ENCODE data around the gene NGEF.
"Not testable (repeated sequence)": the region's sequence is repeated elsewhere in the genome, so short reads cannot be mapped to it uniquely, and the experiment has no call there.

The NGEF gene

DNA sequence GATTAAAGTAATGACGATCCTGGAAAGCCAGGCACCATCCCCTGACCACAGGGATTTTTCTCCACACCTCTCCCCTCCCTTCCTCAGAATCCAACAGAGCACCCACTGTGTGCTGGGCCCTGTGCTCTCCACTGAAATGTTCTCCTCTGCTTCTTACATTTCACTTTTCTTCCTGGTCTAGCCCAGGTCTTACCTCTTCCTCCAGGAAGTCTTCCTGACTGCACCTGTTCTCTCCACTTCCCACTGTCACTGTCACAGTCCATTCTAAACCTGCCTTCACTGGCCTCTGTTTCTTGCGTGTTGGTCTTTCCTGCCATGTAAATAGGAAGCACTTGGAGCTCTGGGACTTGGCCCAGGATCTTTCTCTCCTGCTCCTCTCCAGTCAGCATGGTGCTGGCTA is 7.4 kb upstream of the NGEF start:
- no peak for DNase-seq

- not testable (repeated sequence) for DNase-seq
Observed at GRCh38 chr2:233019610-233020009, 6.6 kb upstream of the NGEF start.

DNA sequence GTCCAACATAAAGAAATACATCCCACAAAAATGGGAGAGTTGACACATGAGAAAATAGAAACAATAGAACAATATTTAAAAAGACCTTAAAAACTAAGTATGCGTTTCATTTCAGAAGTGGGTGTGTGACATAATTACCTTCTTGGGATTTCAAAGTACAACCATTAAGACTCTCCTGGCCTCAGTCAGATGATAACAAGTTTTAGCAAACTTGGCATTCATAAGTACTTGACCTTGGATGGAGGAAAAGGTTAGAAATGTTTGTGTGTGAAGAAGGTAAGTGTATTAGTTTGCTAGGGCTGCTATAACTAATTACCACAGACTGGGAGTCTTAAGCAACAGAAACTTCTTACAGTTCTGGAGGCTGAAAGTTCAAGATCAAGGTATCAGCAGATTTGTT is 4.9 kb upstream of the NGEF start:
- DNase-seq: no peak

- no peak for DNase-seq
Observed at GRCh38 chr2:233015019-233015645, 2.1 kb upstream of the NGEF start.

DNA sequence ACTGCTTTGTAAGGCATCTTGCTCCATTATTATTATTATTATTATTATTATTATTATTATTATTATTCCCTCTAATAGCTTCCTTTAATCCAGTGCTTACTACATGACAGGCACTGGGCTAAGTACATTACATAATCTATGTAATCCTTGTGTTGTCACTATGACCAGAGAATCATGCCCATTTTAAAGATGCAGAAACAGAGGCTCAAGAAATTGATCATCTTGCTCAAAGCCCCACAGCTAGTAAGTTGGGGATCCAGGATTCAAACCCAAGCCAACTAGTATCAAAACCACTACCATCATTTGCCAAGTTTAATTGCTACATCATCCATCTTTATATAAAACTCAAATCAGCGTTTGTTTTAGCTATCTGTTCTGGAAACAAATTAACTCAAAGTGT is 594 bp upstream of the NGEF start:
- no peak for DNase-seq

GRCh38 chr2:233012301-233012971 is 620 bp downstream of the NGEF start:
- no peak for DNase-seq

DNA sequence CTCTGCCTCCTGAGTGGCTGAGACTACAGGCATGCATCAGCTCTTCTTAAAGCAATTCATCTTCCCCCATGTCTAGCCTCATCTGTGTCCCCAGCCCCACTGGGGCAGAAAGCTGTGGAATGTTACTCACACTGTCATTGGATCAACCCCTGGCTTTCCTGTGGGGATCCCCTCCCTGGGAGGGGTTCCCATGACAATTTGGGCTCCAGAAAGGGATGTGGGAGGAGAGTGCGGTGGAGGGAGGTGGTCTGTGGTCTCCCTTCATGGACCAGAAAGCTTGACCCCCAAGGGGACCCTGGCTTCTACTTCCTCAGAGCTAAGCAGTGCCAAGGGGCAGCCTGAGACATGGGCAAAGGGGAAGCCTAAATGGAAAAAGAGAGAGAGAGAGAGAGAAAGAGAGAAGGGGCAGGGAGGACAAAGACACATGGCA is 1.3 kb downstream of the NGEF start:
- no peak for DNase-seq

DNA sequence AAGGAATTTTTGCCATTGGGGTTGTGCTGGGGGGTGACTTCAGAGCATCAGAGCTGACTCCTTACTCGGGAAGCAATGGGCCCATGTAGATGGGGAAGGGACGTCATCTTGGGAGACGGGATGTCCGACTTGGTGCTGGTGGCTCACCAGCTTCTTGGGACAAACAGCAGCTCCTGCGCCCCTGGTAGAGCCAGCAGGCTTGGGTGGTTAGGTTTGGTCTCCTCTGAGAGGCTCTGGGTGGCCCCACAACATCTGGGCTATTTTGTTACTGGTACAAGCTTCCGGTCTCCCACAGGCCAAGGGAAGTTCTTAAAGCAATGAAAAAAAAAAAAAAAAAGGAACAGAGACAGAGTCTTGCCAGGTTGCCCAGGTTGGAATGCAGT is 1.8 kb downstream of the NGEF start:
- no peak for DNase-seq

- DNase-seq: no peak
Observed at GRCh38 chr2:233010569-233011267, 2.3 kb downstream of the NGEF start.

DNA sequence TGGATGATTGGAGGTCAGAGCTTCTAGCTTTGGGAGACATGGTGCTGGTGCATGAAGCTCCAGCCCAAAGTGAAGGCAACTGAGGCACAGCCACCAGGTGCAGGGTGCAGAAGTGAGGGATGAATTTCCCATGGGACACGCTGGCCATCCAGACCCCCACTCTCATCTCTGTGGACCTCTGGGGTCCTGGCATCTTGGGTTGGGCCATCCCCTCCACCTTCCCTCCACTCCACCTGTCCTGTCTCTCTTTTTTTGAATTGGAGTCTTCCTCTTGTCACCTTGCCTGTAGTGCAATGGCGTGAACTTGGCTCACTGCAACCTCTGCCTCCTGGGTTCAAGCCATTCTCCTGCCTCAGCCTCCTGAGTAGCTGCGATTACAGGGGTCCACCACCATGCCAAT is 3.4 kb downstream of the NGEF start:
- DNase-seq: no peak

- no peak for DNase-seq
Observed at GRCh38 chr2:233007739-233008138, 5.3 kb downstream of the NGEF start.

- no peak for DNase-seq
Observed at GRCh38 chr2:233007270-233007669, 5.8 kb downstream of the NGEF start.

DNA sequence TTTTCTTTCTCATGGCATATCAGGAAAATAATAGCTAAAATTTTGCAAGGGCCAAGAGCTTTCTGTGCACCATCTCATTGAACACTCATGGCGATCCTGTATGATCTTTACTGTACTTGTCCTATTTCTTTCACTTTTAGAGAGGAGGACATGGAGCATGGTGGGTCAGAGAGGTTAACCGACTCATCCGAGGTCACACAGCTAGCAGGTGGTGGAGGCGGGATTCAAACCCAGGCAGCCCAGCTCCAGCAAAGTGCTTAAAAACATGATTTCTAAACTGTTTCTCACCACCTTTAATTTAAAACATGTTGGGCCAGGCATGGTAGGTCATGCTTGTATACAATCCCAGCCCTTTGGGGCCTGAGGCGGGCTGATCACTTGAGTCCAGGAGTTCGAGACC is 6.4 kb downstream of the NGEF start:
- no peak for DNase-seq

GRCh38 chr2:233005096-233005495 is 8.0 kb downstream of the NGEF start:
- DNase-seq: no peak

- no peak for DNase-seq
Observed at GRCh38 chr2:233003658-233004555, 9.1 kb downstream of the NGEF start.

DNA sequence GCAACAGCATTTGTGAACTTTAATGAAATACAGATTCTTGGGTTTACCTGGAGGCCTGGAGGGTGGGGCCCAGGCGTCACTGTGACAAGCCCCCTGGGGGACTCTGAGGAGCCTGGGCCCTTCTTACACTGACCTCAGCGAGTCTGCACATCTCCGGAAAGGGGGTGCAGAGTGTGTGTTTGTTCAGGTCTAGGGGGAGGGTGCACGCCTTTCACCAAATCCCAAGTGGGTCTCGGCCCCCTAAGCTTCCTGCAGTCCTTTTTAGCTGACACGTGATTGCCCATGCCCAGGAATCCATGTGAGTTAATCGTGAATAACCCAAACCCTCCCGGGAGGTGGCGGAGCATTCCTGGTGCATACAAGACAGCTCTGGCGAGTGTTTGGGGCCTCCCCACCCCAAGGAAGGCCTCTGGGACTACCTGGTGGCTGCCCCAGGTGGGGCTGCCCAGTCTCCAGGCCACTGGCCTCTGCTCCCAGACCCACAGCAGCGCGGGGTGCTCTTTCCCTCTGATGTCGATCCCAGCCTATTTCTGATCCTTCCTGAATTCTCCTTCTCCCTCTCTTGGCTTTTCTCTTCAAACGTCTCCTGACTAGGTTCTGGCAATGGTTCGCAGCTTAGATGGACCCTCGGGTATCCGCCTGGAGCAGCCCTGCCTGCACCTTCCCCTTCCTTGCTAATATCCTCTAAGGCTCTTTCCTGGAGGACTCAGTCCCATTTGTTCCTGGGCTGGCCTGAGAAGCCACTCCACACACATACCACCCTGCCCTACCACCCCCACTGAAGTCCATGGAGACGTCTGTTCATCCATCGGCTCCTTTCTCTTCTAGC is 10.0 kb downstream of the NGEF start:
- DNase-seq: no peak

DNA sequence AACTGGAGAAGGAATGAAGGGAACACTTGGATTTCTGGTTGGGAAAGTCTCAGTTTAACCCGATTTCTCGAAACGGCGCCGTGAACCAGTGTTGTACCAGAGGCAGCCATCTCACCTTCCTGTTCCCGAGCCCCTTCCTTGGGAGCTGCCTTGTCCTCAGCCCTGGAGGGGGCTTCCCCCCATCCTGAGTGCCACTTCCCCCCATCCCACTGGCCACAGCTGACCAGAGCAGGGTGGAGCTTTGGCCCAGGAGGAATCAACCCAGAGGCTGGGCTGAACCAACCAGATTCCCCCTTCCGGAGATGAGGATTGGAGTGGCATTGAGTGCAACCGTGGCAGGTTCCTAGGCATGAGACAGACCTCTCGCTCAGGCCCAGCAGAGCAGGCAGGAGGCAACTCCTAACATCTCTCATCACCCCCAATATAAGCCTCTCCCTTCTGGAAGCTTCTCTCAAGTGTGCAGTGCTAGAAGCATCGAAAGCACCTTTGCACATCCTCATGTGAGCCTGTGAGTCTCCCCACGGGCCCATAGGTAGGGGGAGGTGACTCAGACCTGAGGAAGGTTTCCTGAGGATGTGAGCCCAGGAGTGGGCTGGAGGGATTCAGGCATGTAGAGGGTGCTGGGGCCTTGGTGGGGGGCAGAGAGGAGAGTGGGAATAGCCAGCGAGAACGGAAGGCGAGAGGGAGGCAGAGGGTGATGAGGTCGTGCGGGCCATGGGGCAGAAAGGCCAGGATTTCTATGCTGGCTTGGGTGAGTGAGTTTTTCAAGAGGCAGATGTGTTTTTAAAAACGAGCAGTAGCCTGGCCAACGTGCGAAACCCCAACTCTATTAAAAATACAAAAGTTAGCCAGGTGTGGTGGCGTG is 11.9 kb downstream of the NGEF start:
- DNase-seq: no peak

GRCh38 chr2:232999354-232999753 is 13.7 kb downstream of the NGEF start:
- no peak for DNase-seq

DNA sequence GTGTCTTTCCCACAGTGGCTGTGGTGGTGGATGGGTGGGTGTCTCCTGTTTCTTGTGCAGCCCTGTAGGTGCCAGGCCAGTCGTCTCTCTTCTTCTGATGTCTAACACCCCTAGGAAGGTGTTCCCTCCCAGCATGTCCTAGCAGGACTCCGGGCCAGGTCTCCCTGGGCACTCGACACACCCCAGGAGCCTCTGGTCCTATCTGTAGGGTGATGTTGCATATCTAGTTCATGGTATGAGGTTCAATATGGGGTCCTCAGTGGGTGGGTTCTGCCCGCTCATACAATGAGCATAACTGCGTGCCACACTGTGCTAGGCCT is 14.4 kb downstream of the NGEF start:
- no peak for DNase-seq

GRCh38 chr2:232997749-232998665 is 15.0 kb downstream of the NGEF start:
- no peak for DNase-seq
